ENCODE measurements around the gene SINHCAF.

SINHCAF gene

DNA sequence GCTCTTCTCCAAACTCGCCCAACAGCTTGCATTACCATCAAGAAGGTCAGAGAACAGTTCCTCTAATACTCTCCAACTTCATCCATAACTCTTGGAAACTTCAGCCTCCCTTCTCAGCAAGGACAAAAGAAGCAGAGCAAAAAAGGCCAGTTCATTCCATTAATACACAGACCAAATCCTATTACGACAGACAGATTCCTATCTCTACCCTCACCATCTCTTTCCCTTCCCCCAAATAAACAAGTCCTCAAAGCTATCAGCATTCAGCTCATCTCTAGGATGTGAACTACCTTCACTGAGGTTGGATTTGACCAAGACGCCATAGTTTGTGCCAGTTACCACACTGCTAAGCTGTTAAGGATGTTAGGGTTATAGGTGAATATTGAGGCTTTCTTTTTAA is 25.2 kb downstream of the SINHCAF start:
- in situ Hi-C loops (cut with HindIII; ENCODE audit: low pct_ligation_motif_present, low sequenced_read_pairs), result no loop called here
- DNase-seq, result no peak
- no peak overlapping the region for H3K4me3 ChIP-seq (ENCODE audit: low read depth, low read length)
- no peak overlapping the region for H3K27ac ChIP-seq
- no peaks in the 10 kb centered on the region for H3K27me3 ChIP-seq (replicated peaks)
- TF ChIP-seq, protein P1, sequence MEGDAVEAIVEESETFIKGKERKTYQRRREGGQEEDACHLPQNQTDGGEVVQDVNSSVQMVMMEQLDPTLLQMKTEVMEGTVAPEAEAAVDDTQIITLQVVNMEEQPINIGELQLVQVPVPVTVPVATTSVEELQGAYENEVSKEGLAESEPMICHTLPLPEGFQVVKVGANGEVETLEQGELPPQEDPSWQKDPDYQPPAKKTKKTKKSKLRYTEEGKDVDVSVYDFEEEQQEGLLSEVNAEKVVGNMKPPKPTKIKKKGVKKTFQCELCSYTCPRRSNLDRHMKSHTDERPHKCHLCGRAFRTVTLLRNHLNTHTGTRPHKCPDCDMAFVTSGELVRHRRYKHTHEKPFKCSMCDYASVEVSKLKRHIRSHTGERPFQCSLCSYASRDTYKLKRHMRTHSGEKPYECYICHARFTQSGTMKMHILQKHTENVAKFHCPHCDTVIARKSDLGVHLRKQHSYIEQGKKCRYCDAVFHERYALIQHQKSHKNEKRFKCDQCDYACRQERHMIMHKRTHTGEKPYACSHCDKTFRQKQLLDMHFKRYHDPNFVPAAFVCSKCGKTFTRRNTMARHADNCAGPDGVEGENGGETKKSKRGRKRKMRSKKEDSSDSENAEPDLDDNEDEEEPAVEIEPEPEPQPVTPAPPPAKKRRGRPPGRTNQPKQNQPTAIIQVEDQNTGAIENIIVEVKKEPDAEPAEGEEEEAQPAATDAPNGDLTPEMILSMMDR (IDR thresholded peaks at IDR 0.05; ENCODE audit: low read depth, low read length, missing control alignments), result no peak
- peaks cover 31% of the 10 kb centered on the region for H3K36me3 ChIP-seq (replicated peaks)

DNA sequence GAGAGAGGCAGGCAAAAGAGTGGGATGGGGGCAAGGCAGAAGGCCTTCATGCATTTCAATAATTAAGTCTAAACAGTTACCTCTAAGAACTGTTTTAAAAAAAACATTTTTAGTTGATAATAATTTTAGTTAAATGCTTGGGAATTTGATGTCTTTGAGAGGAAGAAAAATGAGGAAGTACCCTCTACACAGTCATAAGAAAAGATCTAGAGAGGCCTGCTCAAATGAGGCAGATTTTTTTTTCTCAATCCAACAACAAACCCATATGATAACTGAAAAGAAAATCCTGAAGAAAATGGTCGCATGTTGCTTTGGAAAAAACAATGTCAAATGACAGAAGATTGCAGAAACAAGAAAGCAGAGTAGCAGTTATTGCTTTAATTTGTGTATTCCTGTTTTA is 25.6 kb downstream of the SINHCAF start:
- no peak for DNase-seq
- Histone ChIP-seq H3K36me3 (replicated peaks) (peaks cover 31% of the 10 kb centered on the region), H3K27me3 (replicated peaks) (no peaks in the 10 kb centered on the region), H3K27ac (no peak overlapping the region), H3K4me3 (ENCODE audit: low read depth, low read length) (no peak overlapping the region)
- TF ChIP-seq, protein P1 (IDR thresholded peaks at IDR 0.05; ENCODE audit: low read depth, low read length, missing control alignments), result no peak
- in situ Hi-C loops (cut with HindIII; ENCODE audit: low pct_ligation_motif_present, low sequenced_read_pairs), result no loop called here

DNA sequence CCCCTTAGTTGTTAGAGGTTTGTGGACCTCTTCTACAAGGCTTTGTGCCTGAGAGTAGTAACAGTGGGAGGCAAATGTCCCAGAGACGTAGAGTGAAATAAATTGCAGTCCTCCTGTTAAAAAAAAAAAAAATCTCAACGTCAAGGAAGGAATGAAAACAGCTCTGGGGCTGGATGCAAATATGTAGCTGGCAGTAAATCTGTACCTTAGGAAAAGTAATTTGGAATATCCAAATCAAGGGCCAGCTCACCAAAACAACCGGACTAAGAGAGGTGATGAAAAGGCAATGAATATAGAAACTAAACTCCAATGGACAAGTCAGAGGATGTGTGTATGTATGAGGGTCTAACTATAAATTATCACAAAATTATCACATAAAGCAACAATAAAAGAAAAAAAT is 27.0 kb downstream of the SINHCAF start:
- no peak for DNase-seq
- TF ChIP-seq, protein P1 (IDR thresholded peaks at IDR 0.05; ENCODE audit: low read depth, low read length, missing control alignments), result no peak
- in situ Hi-C loops (cut with HindIII; ENCODE audit: low pct_ligation_motif_present, low sequenced_read_pairs), result no loop called here
- Histone ChIP-seq H3K27me3 (replicated peaks) (no peaks in the 10 kb centered on the region), H3K36me3 (replicated peaks) (peaks cover 26% of the 10 kb centered on the region), H3K27ac (no peak overlapping the region), H3K4me3 (ENCODE audit: low read depth, low read length) (no peak overlapping the region)

DNA sequence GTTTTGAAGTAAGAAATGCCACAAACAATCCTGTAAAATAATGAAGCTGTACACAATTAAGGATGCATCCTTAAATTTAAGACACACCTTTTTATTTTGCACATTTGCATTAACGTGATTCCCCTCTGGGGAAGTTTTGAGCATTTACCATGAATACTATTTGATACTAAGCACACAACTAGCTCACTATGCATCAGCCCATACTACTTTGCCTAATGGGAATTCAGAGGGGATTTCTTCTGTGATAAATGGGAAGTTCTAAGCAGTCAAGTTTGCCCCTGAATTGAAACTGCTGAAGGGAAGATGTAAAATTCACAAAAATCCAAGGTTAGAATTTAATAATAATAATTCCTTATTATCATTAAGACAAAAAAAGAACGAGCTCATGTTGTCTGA is 27.4 kb downstream of the SINHCAF start:
- TF ChIP-seq, protein P1 (IDR thresholded peaks at IDR 0.05; ENCODE audit: low read depth, low read length, missing control alignments), result no peak
- Histone ChIP-seq H3K36me3 (replicated peaks) (peaks cover 28% of the 10 kb centered on the region), H3K27me3 (replicated peaks) (no peaks in the 10 kb centered on the region), H3K27ac (no peak overlapping the region), H3K4me3 (ENCODE audit: low read depth, low read length) (no peak overlapping the region)
- no peak for DNase-seq
- in situ Hi-C loops (cut with HindIII; ENCODE audit: low pct_ligation_motif_present, low sequenced_read_pairs), result no loop called here

DNA sequence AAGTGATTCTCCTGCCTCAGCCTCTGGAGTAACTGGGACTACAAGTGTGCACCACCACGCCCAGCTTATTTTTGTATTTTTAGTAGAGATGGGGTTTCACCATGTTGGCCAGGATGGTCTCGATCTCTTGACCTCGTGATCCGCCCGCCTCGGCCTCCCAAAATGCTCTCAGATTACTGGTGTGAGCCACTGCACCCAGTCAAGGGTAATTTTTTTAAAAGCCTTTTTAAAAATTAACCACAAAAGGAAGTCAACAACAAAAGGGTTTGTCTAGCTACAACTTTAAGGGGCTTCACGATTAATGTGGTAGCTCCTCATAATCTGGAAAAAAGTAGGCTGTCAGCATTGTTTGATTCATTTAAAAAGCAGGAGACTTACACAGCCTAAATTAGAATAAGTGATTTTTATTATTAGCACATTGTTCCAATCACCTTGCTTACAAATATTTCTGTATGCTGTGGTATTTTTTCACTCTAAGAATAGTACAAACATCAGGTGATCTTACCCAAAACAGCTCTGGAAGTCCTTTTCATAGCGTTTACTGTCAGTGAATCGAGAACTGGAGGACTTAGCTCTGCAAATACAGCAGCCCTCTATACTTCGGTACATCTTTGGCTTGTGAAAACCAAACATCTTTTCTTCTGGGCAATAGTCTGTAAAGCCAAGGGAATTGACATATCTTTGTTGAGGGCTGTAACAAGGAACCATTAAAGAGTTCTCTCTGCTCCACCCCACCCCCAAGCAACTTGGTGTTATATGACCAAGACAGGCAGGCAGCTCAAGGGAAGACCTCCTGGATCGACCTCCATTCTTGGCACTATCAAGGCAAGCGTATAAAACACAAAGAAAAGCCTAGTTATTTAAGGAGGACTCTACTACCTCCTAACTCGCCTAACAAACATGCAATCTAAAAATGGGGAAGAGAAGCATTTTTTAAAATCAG is 28.1 kb downstream of the SINHCAF start:
- TF ChIP-seq, protein P1 (IDR thresholded peaks at IDR 0.05; ENCODE audit: low read depth, low read length, missing control alignments), result no peak
- no peak overlapping the region for H3K4me3 ChIP-seq (ENCODE audit: low read depth, low read length)
- H3K36me3 ChIP-seq (replicated peaks), result peaks cover 33% of the 10 kb centered on the region
- H3K27me3 ChIP-seq (replicated peaks), result no peaks in the 10 kb centered on the region
- no peak for DNase-seq
- in situ Hi-C loops (cut with HindIII; ENCODE audit: low pct_ligation_motif_present, low sequenced_read_pairs), result no loop called here
- H3K27ac ChIP-seq, result no peak overlapping the region
